Measurements from ENCODE around the gene HLCS. TPM values are rescaled to one million over a fixed set of nuclear protein-coding genes. Genes with fewer than 3 reads are reported as not detected.

The HLCS gene
- total and polyA plus RNA-seq, 2 of the 4 experiments (the other 2 are of a cell fraction) = 10.6 to 21.0 TPM

GRCh38 chr21:36928960-36929359 lies 37.5 kb downstream of the HLCS start:
- no peak for TF ChIP-seq CEBPB (IDR thresholded peaks at IDR 0.05; ENCODE audit: low read depth, low read length)
- TF ChIP-seq RAD21 (IDR thresholded peaks at IDR 0.05; ENCODE audit: low read length) = no peak
- no peak for TF ChIP-seq MAFK (IDR thresholded peaks at IDR 0.05; ENCODE audit: low read depth, low read length)
- TF ChIP-seq RFX5 (IDR thresholded peaks at IDR 0.05; ENCODE audit: low read depth, low read length) = no peak
- TF ChIP-seq USF2 (IDR thresholded peaks at IDR 0.05; ENCODE audit: low read depth, low read length) = no peak
- no peak for TF ChIP-seq RCOR1 (IDR thresholded peaks at IDR 0.05; ENCODE audit: insufficient replicate concordance, low read length)
- TF ChIP-seq CHD1 (IDR thresholded peaks at IDR 0.05; ENCODE audit: low read depth, low read length) = no peak
- TF ChIP-seq FOS (IDR thresholded peaks at IDR 0.05; ENCODE audit: low read depth, low read length) = no peak
- TF ChIP-seq SMC3 (IDR thresholded peaks at IDR 0.05; ENCODE audit: low read depth, low read length) = no peak
- no peak for TF ChIP-seq NFE2L2 (IDR thresholded peaks at IDR 0.05; ENCODE audit: low read depth, low read length)
- no peak for TF ChIP-seq BHLHE40 (IDR thresholded peaks at IDR 0.05; ENCODE audit: low read depth, low read length)
- TF ChIP-seq ELK1 (IDR thresholded peaks at IDR 0.05; ENCODE audit: borderline replicate concordance, low read depth, low read length) = no peak
- TF ChIP-seq MXI1 (IDR thresholded peaks at IDR 0.05; ENCODE audit: borderline replicate concordance, low read depth, low read length) = no peak
- no peak for TF ChIP-seq MAZ (IDR thresholded peaks at IDR 0.05; ENCODE audit: borderline replicate concordance, low read depth, low read length)
- no peak for TF ChIP-seq POLR2A (IDR thresholded peaks at IDR 0.05; ENCODE audit: low read depth, low read length)
- no peak for TF ChIP-seq CTCF (conservative IDR thresholded peaks at IDR 0.05; ENCODE audit: low read depth, low read length)
- Histone ChIP-seq H3K4me3 (ENCODE audit: insufficient read depth, low read depth, low read length) (no peak overlapping the region), H3K4me2 (ENCODE audit: low read depth, low read length) (no peak overlapping the region), H3K4me1 (ENCODE audit: control insufficient read depth, insufficient read depth, low read length) (peaks cover 10% of the 10 kb centered on the region), H3K9me3 (ENCODE audit: control insufficient read depth, insufficient read depth, low read length) (no peaks in the 10 kb centered on the region), H2BK15ac (ENCODE audit: low read depth, low read length) (no peak overlapping the region; the same call in 2 of the 3 replicates), H2AK5ac (ENCODE audit: low read depth, low read length) (peak overlapping the region; percentile 37; the same call in 1 of the 2 replicates), H4K5ac (ENCODE audit: low read depth, low read length) (no peak overlapping the region), H3K56ac (ENCODE audit: extremely low read depth, insufficient read depth, low read length) (no peak overlapping the region), H3K14ac (replicated peaks; ENCODE audit: low read depth, low read length) (0 out of 2 replicates have a peak overlapping the region, but pooled peaks have one; percentile 10), H3K79me1 (ENCODE audit: low read depth in 1 of 2, low read length in 2 of 2) (peaks cover 0 to 14% of the 10 kb centered on the region in 2 experiments; a peak in 2 of 4 replicates), H3K4ac (ENCODE audit: low read depth, low read length) (0 out of 2 replicates have a peak overlapping the region, but pooled peaks have one; percentile 13), H3K18ac (ENCODE audit: low read depth, low read length) (no peak overlapping the region), H4K91ac (ENCODE audit: insufficient read depth, low read depth, low read length) (peak overlapping the region; percentile 66; the same call in 1 of the 2 replicates), H2AK9ac (replicated peaks; ENCODE audit: low read depth, low read length, poor library complexity) (no peak overlapping the region), H2BK20ac (ENCODE audit: low read depth, low read length) (peak overlapping the region; percentile 29; the same call in 1 of the 2 replicates), H3K9ac (ENCODE audit: low read depth, low read length) (no peak overlapping the region), H3K27ac (ENCODE audit: insufficient read depth, low read length) (no peak overlapping the region), H4K20me1 (ENCODE audit: insufficient read depth, low read length) (peaks cover 3% of the 10 kb centered on the region; the same call in 1 of the 2 replicates), H2AFZ (replicated peaks; ENCODE audit: low read length, poor library complexity) (no peak overlapping the region), H3K36me3 (ENCODE audit: control insufficient read depth, insufficient read depth, low read length) (peaks cover 5% of the 10 kb centered on the region), H2BK5ac (ENCODE audit: low read depth, low read length, poor library complexity, severe bottlenecking) (no peak overlapping the region), H3K9me1 (ENCODE audit: insufficient read depth, low read length) (peaks cover 3% of the 10 kb centered on the region; the same call in 1 of the 2 replicates), H2BK120ac (ENCODE audit: low read depth, low read length) (0 out of 2 replicates have a peak overlapping the region, but pooled peaks have one; percentile 45), H3K27me3 (ENCODE audit: control insufficient read depth, insufficient read depth, low read length) (no peaks in the 10 kb centered on the region), H3K23ac (ENCODE audit: low read depth, low read length) (no peak overlapping the region), H4K8ac (ENCODE audit: low read depth in 2 of 2, low read length in 2 of 2) (peak overlapping the region in 1 of 2 experiments; percentile 27; a peak in 1 of 4 replicates)
- dilution Hi-C loops (cut with HindIII; ENCODE audit: low sequenced_read_pairs, unreplicated experiment) = no loop called here
- DNase-seq (no peak), ATAC-seq (ENCODE audit: low read depth) (no peak)
- CTCF ChIA-PET = interaction anchor here (1.0 to 1.6 kb wide), 3 partner anchors 9 to 16 kb away, joined by 3 to 6 read pairs (median 4); no protein-coding TSS in a partner anchor
- no TSS peak for BruUV-seq (replicated peaks)
- intact Hi-C loops (cut with micrococcal nuclease) = no loop called here
- POLR2A ChIA-PET (ENCODE audit: unreplicated experiment) = no interaction called here
- in situ Hi-C loops (cut with MboI; ENCODE audit: low sequenced_read_pairs) = loop anchor here (5.0 kb wide), 3 partner anchors 187 to 507 kb away; no protein-coding TSS in a partner anchor
- WGBS, 2 experiments (ENCODE audit: extremely low coverage in 2 of 2, insufficient read length in 1 of 2) = no CpG with 5 or more reads among the region's 5 CpGs

All from IMR-90 (cell line).